ENCODE data around the gene PLTP.
A peak's percentile ranks its signal among the peaks of the same experiment; 100 is the strongest.
"Not testable (repeated sequence)": the region's sequence is repeated elsewhere in the genome, so short reads cannot be mapped to it uniquely, and the experiment has no call there.

PLTP gene

DNA sequence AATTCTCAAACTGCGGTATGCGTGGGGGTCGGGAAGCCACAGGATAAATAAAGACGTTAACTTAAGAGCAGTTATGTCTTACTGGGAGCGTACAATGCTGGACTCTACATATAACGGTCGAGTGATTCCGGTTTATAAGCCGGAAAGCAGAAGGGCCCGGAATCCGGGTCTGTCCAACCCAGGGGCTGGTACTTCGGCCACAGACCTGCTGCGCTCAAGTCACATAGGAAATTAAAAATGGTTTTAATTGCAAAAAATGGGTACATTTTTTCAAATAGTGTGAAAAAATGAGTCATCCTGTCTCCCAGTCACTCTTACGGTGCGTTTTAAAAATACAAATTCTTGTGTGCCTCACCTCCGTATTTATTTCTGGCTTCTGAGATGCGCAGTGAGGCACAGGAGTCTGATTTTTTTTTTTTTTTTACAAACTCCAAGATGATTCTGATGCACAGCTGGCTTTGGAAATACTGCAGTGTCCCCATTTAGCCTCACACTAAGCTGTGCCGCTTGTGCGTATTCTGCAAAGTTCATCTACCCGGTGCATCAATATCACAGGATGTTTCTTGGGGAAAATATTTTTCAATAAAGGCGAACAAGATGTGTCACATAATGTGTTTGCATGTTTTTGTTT is 23.6 kb upstream of the PLTP start:
- no peak for DNase-seq (ENCODE audit: low read depth, low spot score)
- peak overlapping the region; percentile 54 for H3K4me3 ChIP-seq (ENCODE audit: low read depth, low read length)
- TF ChIP-seq, protein P1, sequence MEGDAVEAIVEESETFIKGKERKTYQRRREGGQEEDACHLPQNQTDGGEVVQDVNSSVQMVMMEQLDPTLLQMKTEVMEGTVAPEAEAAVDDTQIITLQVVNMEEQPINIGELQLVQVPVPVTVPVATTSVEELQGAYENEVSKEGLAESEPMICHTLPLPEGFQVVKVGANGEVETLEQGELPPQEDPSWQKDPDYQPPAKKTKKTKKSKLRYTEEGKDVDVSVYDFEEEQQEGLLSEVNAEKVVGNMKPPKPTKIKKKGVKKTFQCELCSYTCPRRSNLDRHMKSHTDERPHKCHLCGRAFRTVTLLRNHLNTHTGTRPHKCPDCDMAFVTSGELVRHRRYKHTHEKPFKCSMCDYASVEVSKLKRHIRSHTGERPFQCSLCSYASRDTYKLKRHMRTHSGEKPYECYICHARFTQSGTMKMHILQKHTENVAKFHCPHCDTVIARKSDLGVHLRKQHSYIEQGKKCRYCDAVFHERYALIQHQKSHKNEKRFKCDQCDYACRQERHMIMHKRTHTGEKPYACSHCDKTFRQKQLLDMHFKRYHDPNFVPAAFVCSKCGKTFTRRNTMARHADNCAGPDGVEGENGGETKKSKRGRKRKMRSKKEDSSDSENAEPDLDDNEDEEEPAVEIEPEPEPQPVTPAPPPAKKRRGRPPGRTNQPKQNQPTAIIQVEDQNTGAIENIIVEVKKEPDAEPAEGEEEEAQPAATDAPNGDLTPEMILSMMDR (IDR thresholded peaks at IDR 0.05; ENCODE audit: low read depth, low read length), result no peak
- in situ Hi-C loops (cut with HindIII; ENCODE audit: low sequenced_read_pairs), result no loop called here

DNA sequence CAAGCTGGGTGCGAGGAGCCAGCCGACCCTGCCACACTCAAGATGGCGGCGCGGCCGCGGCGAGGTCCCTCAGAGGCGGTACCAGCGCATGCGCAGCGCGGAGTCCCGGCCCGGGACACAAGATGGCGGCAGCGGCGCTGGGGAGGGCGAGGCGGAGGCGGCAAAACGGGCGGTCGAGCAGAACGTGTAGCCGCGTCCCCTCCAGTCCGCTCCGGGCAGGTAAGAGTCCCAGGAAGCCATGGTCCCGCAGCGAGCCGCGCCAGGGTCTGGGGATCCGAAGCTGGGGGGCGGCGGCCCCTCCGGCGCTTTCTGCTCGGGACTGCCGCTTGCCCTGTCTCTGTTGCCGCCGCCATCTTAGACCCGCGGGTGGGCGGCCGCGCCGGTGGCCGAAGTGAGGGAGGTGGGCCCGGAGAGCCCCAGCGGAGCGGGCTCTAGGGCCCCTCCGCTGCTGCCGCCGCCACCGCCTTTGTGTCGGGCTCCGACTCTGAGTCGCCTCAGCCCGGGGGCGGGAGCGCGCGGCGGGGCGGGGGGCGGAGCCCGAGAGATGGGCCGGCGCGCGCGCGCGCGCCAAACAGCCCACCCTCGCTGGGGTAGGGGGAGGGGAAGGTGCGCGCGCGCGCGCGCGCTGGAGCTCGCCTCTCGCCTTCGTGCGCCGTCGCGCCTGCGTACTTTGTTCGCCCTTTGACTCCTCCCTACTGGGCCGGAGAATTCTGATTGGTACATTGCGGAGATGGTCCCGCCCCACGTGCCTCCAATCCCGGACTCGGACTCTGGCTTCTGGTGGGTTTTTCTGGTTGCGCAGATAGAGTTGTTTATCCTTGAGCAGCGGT is 22.8 kb upstream of the PLTP start, which contains the start of gene PCIF1:
TSS of gene PCIF1 (plus strand) at position 98 of the 830 bp plus-strand sequence. CDS start 4,317 bp downstream, outside the sequence.
- TF ChIP-seq, protein P1 (IDR thresholded peaks at IDR 0.05; ENCODE audit: low read depth, low read length), result no peak
- in situ Hi-C loops (cut with HindIII; ENCODE audit: low sequenced_read_pairs), result no loop called here
- DNase-seq (ENCODE audit: low read depth, low spot score), result peak; percentile 98
- peak within 1 kb of the TSS; percentile 95 for H3K4me3 ChIP-seq (ENCODE audit: low read depth, low read length)

DNA sequence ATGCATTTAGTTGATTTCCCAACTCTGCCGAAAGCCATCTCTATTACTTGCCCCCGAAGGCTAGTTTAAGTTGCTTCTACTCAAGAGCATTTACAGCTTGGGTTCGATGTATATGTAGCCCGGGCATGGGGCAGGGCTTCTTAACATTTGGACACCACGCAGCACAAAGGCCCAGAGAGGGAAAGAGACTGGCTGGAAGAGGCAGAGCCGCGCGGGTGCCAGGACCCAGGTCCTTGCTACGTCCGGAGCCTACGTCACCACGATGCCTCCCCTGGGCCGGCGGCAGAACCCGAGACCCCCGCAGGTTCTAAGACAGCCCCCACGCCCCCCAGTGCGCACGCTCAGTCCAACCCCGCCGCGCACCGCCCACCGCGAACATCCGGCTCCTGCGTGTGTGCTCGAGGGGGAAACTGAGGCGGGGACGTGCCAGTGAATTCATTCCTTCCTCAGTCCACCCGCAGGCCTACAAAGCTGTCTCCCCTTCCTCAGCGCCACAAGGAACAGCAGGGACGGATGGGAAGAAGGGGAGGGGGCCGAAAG is 22.2 kb upstream of the PLTP start:
- TF ChIP-seq, protein P1 (IDR thresholded peaks at IDR 0.05; ENCODE audit: low read depth, low read length), result no peak
- H3K4me3 ChIP-seq (ENCODE audit: low read depth, low read length), result peak overlapping the region; percentile 95
- peak; percentile 65 for DNase-seq (ENCODE audit: low read depth, low spot score)
- in situ Hi-C loops (cut with HindIII; ENCODE audit: low sequenced_read_pairs), result no loop called here

DNA sequence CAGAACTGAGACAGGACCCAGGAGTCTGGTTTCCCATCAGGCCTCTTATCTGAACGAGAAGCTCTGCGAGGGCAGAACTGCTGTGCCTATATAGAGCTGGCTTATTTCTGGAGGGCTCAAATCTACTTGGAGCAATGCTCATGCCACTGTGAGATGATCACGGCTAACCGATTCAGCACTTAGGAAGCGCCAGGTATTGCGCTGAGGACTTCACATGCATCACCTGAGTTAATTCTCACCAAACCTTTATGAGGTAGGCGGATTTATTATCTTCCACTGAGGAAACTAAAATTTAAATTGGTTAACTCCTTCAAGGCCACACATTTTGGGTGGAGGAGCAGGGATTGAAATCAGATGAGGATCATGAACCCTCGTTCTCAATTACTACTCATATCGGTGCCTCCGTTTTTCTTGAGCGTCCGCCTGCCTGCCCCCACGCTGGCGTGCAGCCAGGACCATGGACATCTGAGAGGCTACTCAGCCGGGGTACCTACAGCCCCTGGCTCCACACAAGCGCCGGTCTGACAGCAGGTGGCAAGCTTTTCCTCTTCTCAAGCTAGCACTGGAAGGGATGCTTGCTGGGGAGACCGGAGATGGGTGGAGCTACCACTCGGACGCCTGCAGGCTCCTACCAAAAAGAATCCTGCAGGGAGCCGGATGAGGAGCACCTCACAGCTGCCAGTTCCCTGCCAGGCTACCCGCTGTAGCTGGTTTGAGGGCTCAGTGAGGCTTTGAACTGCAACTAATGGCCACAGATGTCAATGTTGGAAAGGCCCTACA is 21.5 kb upstream of the PLTP start:
- TF ChIP-seq, protein P1 (IDR thresholded peaks at IDR 0.05; ENCODE audit: low read depth, low read length), result peak; percentile 52
- peak overlapping the region; percentile 95 for H3K4me3 ChIP-seq (ENCODE audit: low read depth, low read length)
- in situ Hi-C loops (cut with HindIII; ENCODE audit: low sequenced_read_pairs), result no loop called here
- DNase-seq (ENCODE audit: low read depth, low spot score), result peak; percentile 82

DNA sequence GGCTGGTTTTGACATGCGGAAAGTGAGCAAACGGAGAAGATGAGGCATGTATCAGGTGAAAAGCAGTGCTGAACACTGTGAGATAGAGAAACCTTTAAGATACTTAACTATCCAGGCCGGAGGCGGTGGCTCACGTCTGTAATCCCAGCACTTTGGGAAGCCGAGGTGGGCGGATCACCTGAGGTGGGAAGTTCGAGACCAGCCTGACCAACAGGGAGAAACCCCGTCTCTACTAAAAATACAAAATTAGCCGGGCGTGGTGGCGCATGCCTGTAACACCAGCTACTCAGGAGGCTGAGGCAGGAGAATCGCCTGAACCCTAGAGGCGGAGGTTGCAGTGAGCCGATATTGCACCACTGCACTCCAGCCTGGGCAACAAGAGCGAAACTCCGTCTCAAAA is 19.7 kb upstream of the PLTP start:
- H3K4me3 ChIP-seq (ENCODE audit: low read depth, low read length); in situ Hi-C loops (cut with HindIII; ENCODE audit: low sequenced_read_pairs); DNase-seq (ENCODE audit: low read depth, low spot score): not testable (repeated sequence)

DNA sequence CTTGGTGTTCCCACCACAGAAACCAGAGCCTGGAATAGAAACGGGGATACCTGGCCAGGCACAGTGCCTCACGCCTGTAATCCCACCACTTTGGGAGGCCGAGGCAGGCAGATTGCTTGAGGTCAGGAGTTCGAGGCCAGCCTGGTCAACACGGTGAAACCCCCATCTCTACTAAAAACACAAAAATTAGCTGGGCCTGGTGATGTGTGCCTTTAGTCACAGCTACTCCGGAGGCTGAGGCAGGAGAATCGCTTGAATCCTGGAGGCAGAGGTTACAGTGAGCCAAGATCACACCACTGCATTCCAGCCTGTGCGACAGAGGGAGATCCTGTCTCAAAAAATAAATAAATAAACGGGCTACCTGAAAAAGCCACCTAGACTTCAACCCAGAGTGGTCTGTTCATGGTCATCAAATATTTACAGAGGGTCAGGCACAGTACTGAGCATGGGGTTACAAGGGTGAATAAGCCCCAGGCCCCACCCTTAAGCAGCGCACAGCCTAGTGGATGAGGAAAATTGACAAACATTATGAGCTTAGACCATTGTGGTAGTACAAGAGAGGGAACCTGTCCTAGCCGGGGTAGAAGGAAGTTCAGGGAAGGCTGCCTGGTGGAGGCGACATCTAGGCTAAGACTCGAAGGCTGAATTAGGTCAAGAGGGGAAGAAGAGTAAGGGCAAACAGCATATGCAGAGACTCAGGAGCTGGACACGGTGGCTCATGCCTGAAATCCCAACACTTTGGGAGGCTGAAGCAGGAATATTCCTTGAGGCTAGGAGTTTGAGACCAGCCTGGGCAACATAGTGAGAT is 15.3 kb upstream of the PLTP start:
- no peak overlapping the region for H3K4me3 ChIP-seq (ENCODE audit: low read depth, low read length)
- TF ChIP-seq, protein P1 (IDR thresholded peaks at IDR 0.05; ENCODE audit: low read depth, low read length), result no peak
- in situ Hi-C loops (cut with HindIII; ENCODE audit: low sequenced_read_pairs), result no loop called here
- DNase-seq (ENCODE audit: low read depth, low spot score), result no peak
